Upper lobe of left lung (tissue), 4 donors: ENCODE measurements around the gene AGTRAP.

Source experiments
- POLR2A ChIP-seq, 4 donors: fragments of 450-650 bp; IDR thresholded peaks; one replicate each; pipeline ENCODE4 v1.5.1; 2016 to 2017; ENCODE audit warnings: antibody characterized with exemption in 4 of 4, mild to moderate bottlenecking in 2 of 4
- POLR2AphosphoS5 ChIP-seq, 2 donors: sonication (generic); formaldehyde crosslinking; IDR thresholded peaks; one replicate each; pipeline ENCODE4 v1.5.1; 2017; ENCODE audit warnings: antibody characterized with exemption in 2 of 2
- TF ChIP-seq, protein P1 (sequence below), 6 experiments: fragments of 450-650 bp in 4 of 6; fragments of 200-600 bp in 2 of 6; sonication (generic) in 2 of 6; IDR thresholded peaks; one replicate each; pipeline ENCODE4 v1.5.1; 2016 to 2019; ENCODE audit warnings: antibody characterized with exemption in 6 of 6

DNA sequence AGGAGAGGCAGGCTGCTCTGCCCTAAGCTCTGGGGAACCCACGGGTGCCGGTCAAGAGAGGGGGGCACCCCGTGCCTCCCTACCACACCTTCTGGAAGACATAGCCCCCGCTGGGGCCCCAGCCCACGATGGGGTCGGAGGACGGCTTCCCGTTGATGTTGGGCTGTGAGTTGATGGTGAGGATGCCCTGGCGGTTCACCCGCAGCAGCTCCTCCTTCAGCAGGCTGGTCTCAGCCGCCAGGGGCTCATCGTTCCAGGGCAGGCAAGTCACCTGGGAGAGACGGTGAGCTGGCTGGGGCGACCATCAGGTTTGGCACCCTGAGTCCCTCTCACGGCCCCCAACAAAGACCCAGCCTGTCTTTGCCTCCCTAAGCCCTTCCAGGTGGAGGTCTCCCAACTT is 57.9 kb downstream of the AGTRAP start:
- TF ChIP-seq, protein P1, sequence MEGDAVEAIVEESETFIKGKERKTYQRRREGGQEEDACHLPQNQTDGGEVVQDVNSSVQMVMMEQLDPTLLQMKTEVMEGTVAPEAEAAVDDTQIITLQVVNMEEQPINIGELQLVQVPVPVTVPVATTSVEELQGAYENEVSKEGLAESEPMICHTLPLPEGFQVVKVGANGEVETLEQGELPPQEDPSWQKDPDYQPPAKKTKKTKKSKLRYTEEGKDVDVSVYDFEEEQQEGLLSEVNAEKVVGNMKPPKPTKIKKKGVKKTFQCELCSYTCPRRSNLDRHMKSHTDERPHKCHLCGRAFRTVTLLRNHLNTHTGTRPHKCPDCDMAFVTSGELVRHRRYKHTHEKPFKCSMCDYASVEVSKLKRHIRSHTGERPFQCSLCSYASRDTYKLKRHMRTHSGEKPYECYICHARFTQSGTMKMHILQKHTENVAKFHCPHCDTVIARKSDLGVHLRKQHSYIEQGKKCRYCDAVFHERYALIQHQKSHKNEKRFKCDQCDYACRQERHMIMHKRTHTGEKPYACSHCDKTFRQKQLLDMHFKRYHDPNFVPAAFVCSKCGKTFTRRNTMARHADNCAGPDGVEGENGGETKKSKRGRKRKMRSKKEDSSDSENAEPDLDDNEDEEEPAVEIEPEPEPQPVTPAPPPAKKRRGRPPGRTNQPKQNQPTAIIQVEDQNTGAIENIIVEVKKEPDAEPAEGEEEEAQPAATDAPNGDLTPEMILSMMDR (IDR thresholded peaks at IDR 0.05) = no peak
- no peak for TF ChIP-seq POLR2AphosphoS5 (IDR thresholded peaks at IDR 0.05)
- TF ChIP-seq POLR2A (IDR thresholded peaks at IDR 0.05) = no peak
